GM12873 (cell line): ENCODE measurements around the gene NPY2R.

ENCODE experiments used
- CTCF ChIP-seq: IDR thresholded peaks from 2 replicates; pipeline ENCODE4 v1.5.1; 2012; ENCODE audit warnings: low read depth, mild to moderate bottlenecking, moderate library complexity, low read length, control low read depth; ENCODE audit not compliant: insufficient read depth; ENCODE audit errors: missing control alignments

NPY2R gene

DNA sequence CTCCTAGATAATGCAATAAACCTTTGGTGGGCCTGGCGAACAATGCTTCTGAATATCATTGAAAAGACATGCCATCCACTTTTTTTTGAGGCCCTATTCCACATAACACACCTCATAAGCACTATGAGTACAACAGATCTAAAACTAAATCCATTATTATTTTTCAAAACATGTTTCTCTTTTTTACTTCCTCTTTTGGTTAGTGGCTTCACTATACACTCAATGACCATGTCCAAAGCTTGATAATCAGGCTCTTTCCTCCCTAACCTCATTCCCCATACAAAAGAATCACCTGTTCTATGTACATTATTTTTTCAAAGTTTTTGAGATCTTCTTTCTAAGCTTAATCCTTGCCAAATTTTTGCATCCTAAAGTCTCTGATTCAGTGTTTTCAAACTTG, 20.4 kb upstream of the NPY2R start:
- TF ChIP-seq CTCF = no peak

DNA sequence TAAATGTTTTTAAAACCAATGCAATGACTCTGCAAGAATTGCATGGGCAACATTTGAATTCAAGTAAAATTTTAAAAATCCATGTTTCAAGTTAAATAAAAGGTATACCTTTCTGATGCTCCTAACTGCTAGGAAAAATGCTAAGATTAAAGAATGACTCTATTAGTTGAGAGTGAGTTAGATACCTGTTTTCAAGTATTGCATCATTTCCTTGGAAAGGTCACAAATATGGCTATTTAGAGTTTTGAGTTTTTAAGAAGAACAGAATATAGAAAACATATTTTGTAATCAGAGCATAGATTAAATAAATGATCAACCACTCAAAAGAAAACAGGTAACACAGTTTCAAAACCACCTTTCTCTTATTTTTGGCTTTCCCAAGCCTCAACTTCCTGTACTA, 18.3 kb upstream of the NPY2R start:
- TF ChIP-seq CTCF = no peak

GRCh38 chr4:155197757-155198156, 10.7 kb upstream of the NPY2R start:
- no peak for TF ChIP-seq CTCF

DNA sequence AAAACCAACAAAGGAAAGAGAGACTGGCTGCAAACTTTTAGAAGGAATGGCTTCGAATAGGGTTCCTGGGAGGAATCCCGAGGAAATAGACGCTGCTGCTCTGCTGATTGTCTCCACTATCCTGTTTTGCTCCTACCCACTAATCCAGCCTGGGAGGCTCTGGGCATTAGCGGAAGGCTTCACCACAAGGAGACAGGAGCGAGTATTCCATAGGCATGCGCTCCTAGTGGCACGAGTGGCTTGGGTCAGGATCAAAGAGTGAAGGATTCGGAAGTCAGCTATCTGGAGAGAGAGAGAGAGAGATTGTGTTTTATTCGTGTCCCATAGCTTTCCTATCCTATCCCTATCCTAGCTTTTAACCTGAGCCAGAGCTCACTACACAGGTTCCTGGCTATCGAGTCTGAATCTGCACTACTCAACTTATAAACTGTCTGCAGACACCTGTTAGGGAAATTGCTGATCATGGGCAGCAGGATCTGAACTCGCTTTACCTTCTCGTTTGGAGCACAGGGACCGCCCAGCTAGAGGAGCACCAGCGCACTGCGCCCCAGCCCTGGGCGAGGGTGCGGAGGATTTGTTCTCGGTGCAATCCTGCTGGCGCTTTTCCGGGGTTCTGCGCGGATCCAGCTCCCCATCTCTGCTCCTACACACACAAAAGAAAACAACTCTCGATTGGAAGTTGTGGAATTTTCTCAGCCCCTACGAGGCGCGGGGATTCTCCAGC, 740 bp upstream of the NPY2R start:
- no peak for TF ChIP-seq CTCF

DNA sequence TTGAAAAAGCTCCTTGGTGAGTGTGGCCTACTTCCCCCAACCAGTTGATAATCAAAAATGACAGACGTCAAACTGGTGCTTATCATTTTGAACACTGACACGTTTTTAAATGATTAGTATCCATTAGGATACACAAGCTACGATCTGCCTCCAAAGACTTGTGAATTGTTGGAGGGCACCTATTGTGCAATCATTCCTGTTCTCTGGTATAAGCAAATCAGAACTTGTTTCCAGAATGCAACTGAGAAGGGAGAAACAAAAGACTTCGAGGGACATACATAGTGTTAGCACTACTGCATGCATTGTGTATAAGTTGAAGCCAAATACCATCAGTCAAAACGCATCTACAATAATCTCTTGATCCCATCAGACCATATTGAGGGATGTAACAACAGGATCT, 11.6 kb downstream of the NPY2R start:
- no peak for TF ChIP-seq CTCF

DNA sequence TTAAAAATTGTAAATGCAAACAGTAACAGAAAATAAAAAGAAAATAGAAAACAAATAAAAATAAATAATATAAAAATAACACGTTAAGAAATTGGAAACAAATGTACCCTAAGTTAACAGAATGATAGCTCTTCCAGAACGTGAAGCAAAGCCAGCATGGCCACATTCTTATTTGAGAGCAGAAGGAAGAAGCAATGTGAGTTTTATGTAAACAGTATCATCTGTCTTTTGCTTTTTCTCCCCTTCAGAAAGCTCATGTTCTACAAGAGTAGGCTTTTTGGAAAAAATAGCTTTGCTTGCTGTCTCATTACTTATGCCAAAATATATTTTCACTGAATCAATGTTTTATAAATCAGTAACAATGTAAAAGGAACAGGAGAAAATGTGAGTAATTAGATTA, 18.7 kb downstream of the NPY2R start:
- TF ChIP-seq CTCF = no peak

- no peak for TF ChIP-seq CTCF
Measured at GRCh38 chr4:155228713-155229112, 20.3 kb downstream of the NPY2R start.
